Gastroesophageal sphincter (tissue), 4 donors: ENCODE measurements around the gene SCGB1D1. TPM values are rescaled to one million over a fixed set of nuclear protein-coding genes. Genes with fewer than 3 reads are reported as not detected.

Experiments
- ATAC-seq: fragments of 150-250 bp; one replicate; pipeline ENCODE4 v1.9.1; 2016; ENCODE audit warnings: mild to moderate bottlenecking, moderate library complexity
- H3K27ac ChIP-seq, 4 donors: fragments of 200-600 bp; sonication (generic) in 3 of 4; 1 replicate in 3 of 4; 2 replicates in 1 of 4; pipeline ENCODE4 v1.5.1; 2016 to 2019
- H3K27me3 ChIP-seq: fragments of 200-600 bp; sonication (generic); one replicate; pipeline ENCODE4 v1.5.1; 2019
- H3K36me3 ChIP-seq, 2 donors: fragments of 200-600 bp; sonication (generic); one replicate each; pipeline ENCODE4 v1.5.1; 2019; ENCODE audit warnings: control low read depth in 1 of 2
- H3K4me1 ChIP-seq, 3 donors: fragments of 200-600 bp; sonication (generic); 1 replicate in 2 of 3; 2 replicates in 1 of 3; pipeline ENCODE4 v1.5.1; 2016 to 2019; ENCODE audit warnings: control low read depth in 2 of 3
- H3K4me3 ChIP-seq, 2 donors: fragments of 200-600 bp; sonication (generic); one replicate each; pipeline ENCODE4 v1.5.1; 2019; ENCODE audit warnings: mild to moderate bottlenecking in 1 of 2, moderate library complexity in 1 of 2
- H3K9me3 ChIP-seq, 3 donors: fragments of 200-600 bp; sonication (generic); one replicate each; pipeline ENCODE4 v1.5.1; 2017 to 2019; ENCODE audit warnings: control low read depth in 2 of 3
- CTCF ChIP-seq, 4 experiments: fragments of 200-600 bp in 2 of 4; fragments of 450-650 bp in 2 of 4; sonication (generic) in 1 of 4; IDR thresholded peaks; one replicate each; pipeline ENCODE4 v1.5.1; 2017 to 2019; ENCODE audit warnings: antibody characterized with exemption in 4 of 4, mild to moderate bottlenecking in 2 of 4, moderate library complexity in 2 of 4
- EP300 ChIP-seq: sonication (generic); formaldehyde crosslinking; IDR thresholded peaks from one replicate; pipeline ENCODE4 v1.6.1; 2017; ENCODE audit warnings: antibody characterized with exemption, mild to moderate bottlenecking
- POLR2A ChIP-seq, 2 donors: fragments of 450-650 bp; IDR thresholded peaks; one replicate each; pipeline ENCODE4 v1.6.1; 2017; ENCODE audit warnings: antibody characterized with exemption in 2 of 2, mild to moderate bottlenecking in 2 of 2, moderate library complexity in 1 of 2
- POLR2AphosphoS5 ChIP-seq: sonication (generic); formaldehyde crosslinking; IDR thresholded peaks from one replicate; pipeline ENCODE4 v1.6.1; 2017; ENCODE audit warnings: antibody characterized with exemption
- WGBS, 2 donors: methylation state at CpG; one replicate each; pipeline ENCODE4 v1.1.5; 2018; ENCODE audit warnings: low coverage in 1 of 2; 5-methylcytosine and 5-hydroxymethylcytosine counted together
- total RNA-seq, 4 donors: library from RNA; depleted of rRNA; stranded (reverse); fragments of >200 nt; gene quantifications; one replicate each; pipeline ENCODE4 v1.1.0, GENCODE V29; 2016

Gene SCGB1D1
- total RNA-seq, 4 donors from 2014 or later = not detected

- Histone ChIP-seq H3K4me1 (no peaks in the 10 kb centered on the region), H3K27ac (no peak overlapping the region), H3K36me3 (no peaks in the 10 kb centered on the region), H3K9me3 (no peaks in the 10 kb centered on the region), H3K27me3 (peaks cover 42% of the 10 kb centered on the region), H3K4me3 (no peak overlapping the region)
- TF ChIP-seq EP300 = no peak
- no peak for TF ChIP-seq CTCF (IDR thresholded peaks at IDR 0.05)
- no peak for TF ChIP-seq POLR2A (IDR thresholded peaks at IDR 0.05)
- TF ChIP-seq POLR2AphosphoS5 = no peak
- 50 to 75% methylated on average over 2 to 4 of the region's 4 CpGs for WGBS, 2 donors
- ATAC-seq = no peak
Measured at GRCh38 chr11:62237499-62237898, 47.5 kb downstream of the SCGB1D1 start.

- no peaks in the 10 kb centered on the region for H3K9me3 ChIP-seq
- WGBS, 2 donors = 67 to 96% methylated on average over 3 of the region's 4 CpGs
- TF ChIP-seq POLR2AphosphoS5 = no peak
- no peak for TF ChIP-seq CTCF (IDR thresholded peaks at IDR 0.05)
- TF ChIP-seq EP300 = no peak
- no peak for TF ChIP-seq POLR2A (IDR thresholded peaks at IDR 0.05)
- H3K27ac ChIP-seq = no peak overlapping the region
- no peak for ATAC-seq
- peaks cover 42% of the 10 kb centered on the region for H3K27me3 ChIP-seq
- H3K36me3 ChIP-seq = no peaks in the 10 kb centered on the region
- no peaks in the 10 kb centered on the region for H3K4me1 ChIP-seq
- no peak overlapping the region for H3K4me3 ChIP-seq
Measured at GRCh38 chr11:62238151-62238550, 48.1 kb downstream of the SCGB1D1 start.

GRCh38 chr11:62241095-62241494, 51.1 kb downstream of the SCGB1D1 start:
- Histone ChIP-seq H3K9me3 (no peaks in the 10 kb centered on the region), H3K4me3 (no peak overlapping the region), H3K27me3 (peaks cover 44% of the 10 kb centered on the region), H3K27ac (no peak overlapping the region), H3K4me1 (no peaks in the 10 kb centered on the region), H3K36me3 (no peaks in the 10 kb centered on the region)
- no peak for ATAC-seq
- WGBS, 2 donors = 80 to 95% methylated on average over 1 to 2 of the region's 3 CpGs
- TF ChIP-seq POLR2AphosphoS5 (no peak), POLR2A (IDR thresholded peaks at IDR 0.05) (no peak), EP300 (no peak), CTCF (IDR thresholded peaks at IDR 0.05) (no peak)

- H3K27ac ChIP-seq = no peak within 1 kb of the TSS
Measured at GRCh38 chr11:62242021-62242420, 52.0 kb downstream of the SCGB1D1 start, which contains the start of gene SCGB1D2. Gene SCGB1D2, plus strand, starts transcription at chr11:62242239. Its CDS starts 69 bp downstream, at chr11:62242308.

More at GRCh38 chr11:62242021-62242420, 52.0 kb downstream of the SCGB1D1 start, which contains the start of gene SCGB1D2:
- Histone ChIP-seq H3K9me3 (no peaks in the 10 kb centered on the region), H3K4me3 (no peak within 1 kb of the TSS), H3K4me1 (no peaks in the 10 kb centered on the region), H3K36me3 (no peaks in the 10 kb centered on the region), H3K27me3 (peaks cover 48% of the 10 kb centered on the region)
- peak; percentile 25 for ATAC-seq
- 14% methylated on average over 3 of the region's 3 CpGs; no CpG with 5 or more reads in 1 of the 2 donors for WGBS, 2 donors
- TF ChIP-seq POLR2A (IDR thresholded peaks at IDR 0.05) (no peak), POLR2AphosphoS5 (no peak), CTCF (IDR thresholded peaks at IDR 0.05) (no peak), EP300 (no peak)

Other genes with a start within 250 kb of the SCGB1D1 start
- 1 to 10 TPM; 3.0 to 4.0 (median 3.4) TPM for gene BEST1, start 239.9 kb upstream of the SCGB1D1 start, total RNA-seq
- 1,000 to 10,000 TPM; 1,945 to 2,292 (median 2,070) TPM for gene FTH1, start 222.6 kb upstream of the SCGB1D1 start, total RNA-seq
- 10 to 100 TPM; 10.5 to 28.3 (median 16.8) TPM for gene INCENP, start 66.2 kb upstream of the SCGB1D1 start, total RNA-seq
- gene SCGB2A1, start 18.5 kb downstream of the SCGB1D1 start, total RNA-seq = 1 to 10 TPM in 1 of 4 donors, not detected in 3; 8.7 TPM
- gene SCGB1D2, start 52.0 kb downstream of the SCGB1D1 start, total RNA-seq = 1 to 10 TPM in 1 of 4 donors, not detected in 3; 9.3 TPM
- 10 to 100 TPM in 1 of 4 donors, not detected in 3; 40.0 TPM for gene SCGB2A2, start 79.9 kb downstream of the SCGB1D1 start, total RNA-seq
- not detected for gene SCGB1D4, start 108.9 kb downstream of the SCGB1D1 start, total RNA-seq
- 10 to 100 TPM; 10.1 to 16.3 (median 13.5) TPM for gene ASRGL1, start 147.2 kb downstream of the SCGB1D1 start, total RNA-seq
- gene SCGB1A1, start 228.8 kb downstream of the SCGB1D1 start, total RNA-seq = not detected